GM12891 (cell line): ENCODE data around the gene CENPQ.

Source experiments
- PAX5 ChIP-seq: IDR thresholded peaks from 2 replicates; pipeline ENCODE4 v1.6.1; 2011; ENCODE audit warnings: low read length, moderate library complexity, mild to moderate bottlenecking; ENCODE audit not compliant: insufficient read depth, severe bottlenecking
- POLR2A ChIP-seq: IDR thresholded peaks from 2 replicates; pipeline ENCODE4 v1.6.1; 2011; ENCODE audit warnings: low read depth, low read length, control low read depth
- POLR2AphosphoS5 ChIP-seq: IDR thresholded peaks from 2 replicates; pipeline ENCODE4 v1.6.1; 2011; ENCODE audit warnings: low read depth, low read length, control low read depth
- TAF1 ChIP-seq: IDR thresholded peaks from 2 replicates; pipeline ENCODE4 v1.6.1; 2011; ENCODE audit warnings: low read depth, low read length, control low read depth

- TF ChIP-seq POLR2A (no peak), POLR2AphosphoS5 (no peak), PAX5 (no peak), TAF1 (no peak)
These were observed 52.4 kb downstream of the CENPQ start for GRCh38 chr6:49515485-49516146.
